Esophagus muscularis mucosa (tissue), 4 donors: ENCODE results near the gene NOP10.

Experiments
- EP300 ChIP-seq: sonication (generic); formaldehyde crosslinking; IDR thresholded peaks from one replicate; pipeline ENCODE4 v1.6.1; 2017; ENCODE audit warnings: antibody characterized with exemption
- POLR2A ChIP-seq: fragments of 450-650 bp; IDR thresholded peaks from one replicate; pipeline ENCODE4 v1.6.1; 2017; ENCODE audit warnings: antibody characterized with exemption, moderate library complexity, mild to moderate bottlenecking, low read depth
- POLR2AphosphoS5 ChIP-seq, 2 donors: sonication (generic); formaldehyde crosslinking; IDR thresholded peaks; one replicate each; pipeline ENCODE4 v1.6.1; 2017; ENCODE audit warnings: antibody characterized with exemption in 2 of 2
- TF ChIP-seq, protein P1 (sequence below), 3 experiments: fragments of 200-600 bp in 2 of 3; fragments of 450-650 bp in 1 of 3; sonication (generic) in 2 of 3; IDR thresholded peaks; one replicate each; pipeline ENCODE4 v1.5.1; 2017 to 2019; ENCODE audit warnings: antibody characterized with exemption in 3 of 3, mild to moderate bottlenecking in 2 of 3, moderate library complexity in 1 of 3

DNA sequence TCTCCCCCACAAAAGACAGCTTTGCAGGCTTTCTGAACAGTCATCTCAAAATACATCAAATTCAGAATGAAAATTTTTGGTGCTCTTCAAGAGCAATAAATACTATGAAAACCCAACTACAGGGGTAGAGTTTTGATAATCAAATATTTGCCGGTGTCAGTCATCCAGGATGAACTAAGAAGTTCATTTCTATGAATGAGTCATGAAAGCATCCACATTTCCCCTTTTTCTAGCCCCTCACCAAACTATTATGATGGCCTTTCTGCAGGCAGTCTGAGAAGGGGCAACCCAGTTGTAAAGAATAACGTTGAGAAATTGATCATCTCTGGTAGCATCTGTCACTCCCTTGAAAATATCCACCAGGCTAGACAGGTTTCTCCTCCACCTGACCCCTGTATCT, 27.2 kb upstream of the NOP10 start:
- TF ChIP-seq, protein P1, sequence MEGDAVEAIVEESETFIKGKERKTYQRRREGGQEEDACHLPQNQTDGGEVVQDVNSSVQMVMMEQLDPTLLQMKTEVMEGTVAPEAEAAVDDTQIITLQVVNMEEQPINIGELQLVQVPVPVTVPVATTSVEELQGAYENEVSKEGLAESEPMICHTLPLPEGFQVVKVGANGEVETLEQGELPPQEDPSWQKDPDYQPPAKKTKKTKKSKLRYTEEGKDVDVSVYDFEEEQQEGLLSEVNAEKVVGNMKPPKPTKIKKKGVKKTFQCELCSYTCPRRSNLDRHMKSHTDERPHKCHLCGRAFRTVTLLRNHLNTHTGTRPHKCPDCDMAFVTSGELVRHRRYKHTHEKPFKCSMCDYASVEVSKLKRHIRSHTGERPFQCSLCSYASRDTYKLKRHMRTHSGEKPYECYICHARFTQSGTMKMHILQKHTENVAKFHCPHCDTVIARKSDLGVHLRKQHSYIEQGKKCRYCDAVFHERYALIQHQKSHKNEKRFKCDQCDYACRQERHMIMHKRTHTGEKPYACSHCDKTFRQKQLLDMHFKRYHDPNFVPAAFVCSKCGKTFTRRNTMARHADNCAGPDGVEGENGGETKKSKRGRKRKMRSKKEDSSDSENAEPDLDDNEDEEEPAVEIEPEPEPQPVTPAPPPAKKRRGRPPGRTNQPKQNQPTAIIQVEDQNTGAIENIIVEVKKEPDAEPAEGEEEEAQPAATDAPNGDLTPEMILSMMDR (IDR thresholded peaks at IDR 0.05), result no peak
- no peak for TF ChIP-seq POLR2A
- TF ChIP-seq POLR2AphosphoS5 (IDR thresholded peaks at IDR 0.05), result no peak
- TF ChIP-seq EP300, result no peak
